ENCODE data around the gene TANGO6.

DNA sequence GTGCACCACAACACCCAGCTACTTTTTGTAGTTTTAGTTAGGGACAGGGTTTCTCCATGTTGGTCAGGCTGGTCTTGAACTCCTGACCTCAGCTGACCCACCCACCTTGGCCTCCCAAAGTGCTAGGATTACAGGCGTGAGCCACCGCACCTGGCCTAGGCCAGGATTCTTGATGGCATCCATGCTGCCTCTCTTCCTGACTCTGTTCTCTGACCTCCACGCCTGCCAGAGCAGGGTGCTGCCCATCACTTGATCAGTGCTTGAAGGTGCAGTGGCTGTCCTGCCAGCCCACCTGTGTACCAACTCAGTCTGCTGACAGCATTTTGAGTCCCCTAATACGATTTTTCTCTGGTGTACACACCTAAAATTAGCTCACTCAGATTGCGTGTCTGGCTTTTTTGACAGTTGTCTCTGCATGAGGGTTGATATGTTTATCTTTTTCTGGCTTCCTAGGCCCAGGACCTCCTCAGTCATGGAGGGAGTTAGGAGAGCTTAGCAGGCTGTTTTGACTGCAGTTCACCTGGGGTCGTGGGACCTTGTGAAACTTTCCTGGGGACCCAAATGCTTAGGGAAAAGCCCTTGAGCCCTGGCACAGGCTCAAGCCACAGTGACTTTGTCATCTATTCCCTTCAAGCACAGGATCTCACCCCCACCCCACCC, 268.0 kb downstream of the TANGO6 start:
- TF ChIP-seq, protein P1, sequence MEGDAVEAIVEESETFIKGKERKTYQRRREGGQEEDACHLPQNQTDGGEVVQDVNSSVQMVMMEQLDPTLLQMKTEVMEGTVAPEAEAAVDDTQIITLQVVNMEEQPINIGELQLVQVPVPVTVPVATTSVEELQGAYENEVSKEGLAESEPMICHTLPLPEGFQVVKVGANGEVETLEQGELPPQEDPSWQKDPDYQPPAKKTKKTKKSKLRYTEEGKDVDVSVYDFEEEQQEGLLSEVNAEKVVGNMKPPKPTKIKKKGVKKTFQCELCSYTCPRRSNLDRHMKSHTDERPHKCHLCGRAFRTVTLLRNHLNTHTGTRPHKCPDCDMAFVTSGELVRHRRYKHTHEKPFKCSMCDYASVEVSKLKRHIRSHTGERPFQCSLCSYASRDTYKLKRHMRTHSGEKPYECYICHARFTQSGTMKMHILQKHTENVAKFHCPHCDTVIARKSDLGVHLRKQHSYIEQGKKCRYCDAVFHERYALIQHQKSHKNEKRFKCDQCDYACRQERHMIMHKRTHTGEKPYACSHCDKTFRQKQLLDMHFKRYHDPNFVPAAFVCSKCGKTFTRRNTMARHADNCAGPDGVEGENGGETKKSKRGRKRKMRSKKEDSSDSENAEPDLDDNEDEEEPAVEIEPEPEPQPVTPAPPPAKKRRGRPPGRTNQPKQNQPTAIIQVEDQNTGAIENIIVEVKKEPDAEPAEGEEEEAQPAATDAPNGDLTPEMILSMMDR (IDR thresholded peaks at IDR 0.05; ENCODE audit: low read length): no peak
- TF ChIP-seq EZH2phosphoT487 (IDR thresholded peaks at IDR 0.05; ENCODE audit: low read length) (no peak), EZH2 (optimal IDR thresholded peaks at IDR 0.05; ENCODE audit: low read depth, low read length) (no peak)

Measured in MM.1S (cell line).